Measurements from ENCODE around the gene MUC5AC.

MUC5AC gene

DNA sequence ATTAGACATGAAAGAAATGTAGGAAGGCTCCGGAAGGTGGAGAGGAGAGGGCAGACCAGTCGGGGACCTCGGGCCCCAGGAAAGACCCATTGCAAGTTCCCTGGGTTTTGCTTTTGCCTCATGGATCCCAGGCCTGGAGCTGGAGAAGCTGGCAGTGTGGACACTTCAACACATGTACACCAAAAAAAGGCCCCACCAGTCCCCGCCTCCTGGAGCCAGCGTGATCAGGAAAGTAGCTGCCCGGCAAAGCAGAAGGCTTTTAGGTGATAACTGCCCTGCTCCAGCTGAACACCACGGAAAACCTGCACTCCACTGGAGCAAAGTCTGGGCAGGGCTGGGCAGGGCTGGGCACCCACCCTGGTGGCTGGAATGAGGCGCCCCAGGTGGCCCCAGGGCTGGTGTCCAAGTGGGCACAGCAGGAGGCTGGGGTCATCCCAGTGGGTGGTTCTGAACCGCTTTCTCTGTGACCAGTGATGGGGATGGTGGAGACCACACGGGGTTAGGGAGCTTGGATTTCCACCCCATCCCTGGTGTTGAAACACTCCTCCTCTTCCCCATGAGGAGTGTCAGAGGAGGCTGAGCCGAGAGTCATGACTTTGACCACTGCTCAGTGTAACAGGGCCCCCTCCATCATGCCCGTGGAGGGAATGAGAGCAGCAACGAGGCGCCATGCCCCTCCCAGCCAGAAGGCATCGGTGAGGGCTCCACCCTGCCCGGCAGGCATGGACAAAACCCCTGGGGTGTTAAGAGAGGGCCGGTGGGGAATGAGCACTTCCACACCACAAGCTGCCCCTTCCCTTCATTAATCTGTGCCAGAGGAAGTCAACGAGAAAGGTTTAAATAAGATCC lies 16.9 kb upstream of the MUC5AC start:
- Histone ChIP-seq H3K18ac (ENCODE audit: low read length) (no peak overlapping the region), H3K4me3 (ENCODE audit: low read length) (no peak overlapping the region), H3K79me2 (ENCODE audit: control insufficient read depth, insufficient read depth, low read length) (no peaks in the 10 kb centered on the region), H3K36me3 (ENCODE audit: control insufficient read depth, insufficient read depth, low read length) (no peaks in the 10 kb centered on the region), H2AK5ac (ENCODE audit: low read length) (no peak overlapping the region), H4K8ac (ENCODE audit: low read depth, low read length) (no peak overlapping the region), H2BK15ac (replicated peaks; ENCODE audit: low read depth) (no peak overlapping the region), H3K9ac (ENCODE audit: low read length) (no peak overlapping the region), H3K56ac (ENCODE audit: low read length) (no peak overlapping the region), H3K4me1 (ENCODE audit: control insufficient read depth, low read depth, low read length) (no peaks in the 10 kb centered on the region), H4K5ac (ENCODE audit: low read length) (no peak overlapping the region), H3K4ac (ENCODE audit: low read depth, low read length) (no peak overlapping the region), H2BK5ac (ENCODE audit: low read length) (no peak overlapping the region), H3K79me1 (ENCODE audit: low read length) (no peaks in the 10 kb centered on the region), H3K4me2 (ENCODE audit: low read length) (no peak overlapping the region), H3K27me3 (ENCODE audit: insufficient read depth, low read length, poor library complexity) (no peaks in the 10 kb centered on the region), H3K23ac (ENCODE audit: low read length) (no peak overlapping the region), H3K27ac (ENCODE audit: low read depth, low read length) (no peak overlapping the region), H2BK120ac (ENCODE audit: low read depth, low read length) (no peak overlapping the region)
- DNase-seq, result no peak
- WGBS (ENCODE audit: extremely low coverage, insufficient coverage, low lambda C conversion rate), result no CpG with 5 or more reads among the region's 18 CpGs

DNA sequence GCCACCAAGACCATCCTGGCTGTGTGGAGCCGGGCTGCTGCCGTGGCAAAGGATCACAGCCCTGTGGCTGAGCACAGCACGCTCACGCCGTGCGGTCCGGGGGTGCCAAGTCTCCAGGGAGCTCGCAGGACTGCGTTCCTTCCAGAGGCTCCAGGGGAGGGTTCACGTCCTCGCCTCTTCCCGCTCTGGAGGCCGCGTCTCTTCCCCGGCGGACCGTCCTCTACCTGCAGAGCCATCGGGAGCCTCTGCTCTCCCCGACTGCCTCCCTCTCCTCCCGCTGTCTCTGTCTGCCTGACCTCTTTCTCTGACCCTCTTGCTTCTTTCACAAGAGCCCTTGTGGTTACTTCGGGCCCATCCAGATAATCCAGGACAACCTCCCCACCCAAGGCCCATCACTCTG lies 11.4 kb upstream of the MUC5AC start:
- no peaks in the 10 kb centered on the region for H3K27me3 ChIP-seq (ENCODE audit: insufficient read depth, low read length, poor library complexity)
- H4K8ac ChIP-seq (ENCODE audit: low read depth, low read length), result no peak overlapping the region
- no peak overlapping the region for H3K27ac ChIP-seq (ENCODE audit: low read depth, low read length)
- DNase-seq, result no peak
- no peak overlapping the region for H3K9ac ChIP-seq (ENCODE audit: low read length)
- no peak overlapping the region for H3K23ac ChIP-seq (ENCODE audit: low read length)
- no peaks in the 10 kb centered on the region for H3K4me1 ChIP-seq (ENCODE audit: control insufficient read depth, low read depth, low read length)
- WGBS (ENCODE audit: extremely low coverage, insufficient coverage, low lambda C conversion rate), result no CpG with 5 or more reads among the region's 21 CpGs
- H2BK15ac ChIP-seq (replicated peaks; ENCODE audit: low read depth), result no peak overlapping the region
- no peaks in the 10 kb centered on the region for H3K79me2 ChIP-seq (ENCODE audit: control insufficient read depth, insufficient read depth, low read length)
- H4K5ac ChIP-seq (ENCODE audit: low read length), result no peak overlapping the region
- H3K4me2 ChIP-seq (ENCODE audit: low read length), result no peak overlapping the region
- H3K4ac ChIP-seq (ENCODE audit: low read depth, low read length), result no peak overlapping the region
- no peaks in the 10 kb centered on the region for H3K36me3 ChIP-seq (ENCODE audit: control insufficient read depth, insufficient read depth, low read length)
- no peak overlapping the region for H2BK5ac ChIP-seq (ENCODE audit: low read length)
- no peak overlapping the region for H2AK5ac ChIP-seq (ENCODE audit: low read length)
- no peak overlapping the region for H3K18ac ChIP-seq (ENCODE audit: low read length)
- no peaks in the 10 kb centered on the region for H3K79me1 ChIP-seq (ENCODE audit: low read length)
- H3K4me3 ChIP-seq (ENCODE audit: low read length), result no peak overlapping the region
- no peak overlapping the region for H2BK120ac ChIP-seq (ENCODE audit: low read depth, low read length)
- H3K56ac ChIP-seq (ENCODE audit: low read length), result no peak overlapping the region

GRCh38 chr11:1147792-1148191 lies 10.0 kb upstream of the MUC5AC start:
- Histone ChIP-seq H3K79me2 (ENCODE audit: control insufficient read depth, insufficient read depth, low read length) (no peaks in the 10 kb centered on the region), H3K4me3 (ENCODE audit: low read length) (peak overlapping the region; percentile 17), H3K27ac (ENCODE audit: low read depth, low read length) (no peak overlapping the region), H3K56ac (ENCODE audit: low read length) (no peak overlapping the region), H3K27me3 (ENCODE audit: insufficient read depth, low read length, poor library complexity) (no peaks in the 10 kb centered on the region), H3K79me1 (ENCODE audit: low read length) (no peaks in the 10 kb centered on the region), H3K9ac (ENCODE audit: low read length) (no peak overlapping the region), H4K8ac (ENCODE audit: low read depth, low read length) (no peak overlapping the region), H3K4ac (ENCODE audit: low read depth, low read length) (no peak overlapping the region), H3K36me3 (ENCODE audit: control insufficient read depth, insufficient read depth, low read length) (no peaks in the 10 kb centered on the region), H4K5ac (ENCODE audit: low read length) (no peak overlapping the region), H2BK15ac (replicated peaks; ENCODE audit: low read depth) (no peak overlapping the region), H3K4me2 (ENCODE audit: low read length) (no peak overlapping the region), H3K4me1 (ENCODE audit: control insufficient read depth, low read depth, low read length) (no peaks in the 10 kb centered on the region), H3K23ac (ENCODE audit: low read length) (no peak overlapping the region), H2BK120ac (ENCODE audit: low read depth, low read length) (no peak overlapping the region), H3K18ac (ENCODE audit: low read length) (no peak overlapping the region), H2BK5ac (ENCODE audit: low read length) (no peak overlapping the region), H2AK5ac (ENCODE audit: low read length) (no peak overlapping the region)
- DNase-seq, result no peak
- WGBS (ENCODE audit: extremely low coverage, insufficient coverage, low lambda C conversion rate), result no CpG with 5 or more reads among the region's 6 CpGs

DNA sequence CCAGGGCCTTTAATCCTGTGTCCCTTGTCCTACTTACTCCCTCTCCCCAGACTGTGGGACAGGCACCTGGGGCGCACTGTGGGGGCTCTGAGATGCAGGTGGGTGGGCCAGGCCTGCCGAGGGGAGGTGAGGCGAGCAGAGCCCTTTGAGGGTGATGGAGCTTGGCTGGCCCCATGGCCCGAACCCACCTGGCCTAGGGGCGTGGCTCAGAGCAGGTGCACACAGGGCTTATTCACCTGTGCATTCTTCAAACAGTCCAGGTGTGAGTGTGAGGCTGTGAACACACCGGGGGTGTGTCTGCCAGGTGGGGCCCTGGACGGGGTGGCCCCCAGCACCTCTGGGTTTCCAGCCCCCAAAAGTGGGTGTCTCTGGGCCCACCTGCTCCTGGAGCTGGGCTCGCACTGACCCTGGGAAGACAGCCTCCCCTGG lies 9.0 kb upstream of the MUC5AC start:
- no peak overlapping the region for H4K5ac ChIP-seq (ENCODE audit: low read length)
- no CpG with 5 or more reads among the region's 8 CpGs for WGBS (ENCODE audit: extremely low coverage, insufficient coverage, low lambda C conversion rate)
- no peak overlapping the region for H3K4me3 ChIP-seq (ENCODE audit: low read length)
- H3K4me1 ChIP-seq (ENCODE audit: control insufficient read depth, low read depth, low read length), result no peaks in the 10 kb centered on the region
- H2BK5ac ChIP-seq (ENCODE audit: low read length), result no peak overlapping the region
- no peak overlapping the region for H3K4me2 ChIP-seq (ENCODE audit: low read length)
- H3K79me2 ChIP-seq (ENCODE audit: control insufficient read depth, insufficient read depth, low read length), result no peaks in the 10 kb centered on the region
- H3K23ac ChIP-seq (ENCODE audit: low read length), result no peak overlapping the region
- no peaks in the 10 kb centered on the region for H3K27me3 ChIP-seq (ENCODE audit: insufficient read depth, low read length, poor library complexity)
- DNase-seq, result no peak
- no peaks in the 10 kb centered on the region for H3K36me3 ChIP-seq (ENCODE audit: control insufficient read depth, insufficient read depth, low read length)
- H2BK15ac ChIP-seq (replicated peaks; ENCODE audit: low read depth), result no peak overlapping the region
- H3K18ac ChIP-seq (ENCODE audit: low read length), result no peak overlapping the region
- no peaks in the 10 kb centered on the region for H3K79me1 ChIP-seq (ENCODE audit: low read length)
- H2AK5ac ChIP-seq (ENCODE audit: low read length), result no peak overlapping the region
- H3K9ac ChIP-seq (ENCODE audit: low read length), result no peak overlapping the region
- H4K8ac ChIP-seq (ENCODE audit: low read depth, low read length), result no peak overlapping the region
- H3K4ac ChIP-seq (ENCODE audit: low read depth, low read length), result no peak overlapping the region
- H3K56ac ChIP-seq (ENCODE audit: low read length), result no peak overlapping the region
- H2BK120ac ChIP-seq (ENCODE audit: low read depth, low read length), result no peak overlapping the region
- H3K27ac ChIP-seq (ENCODE audit: low read depth, low read length), result no peak overlapping the region

DNA sequence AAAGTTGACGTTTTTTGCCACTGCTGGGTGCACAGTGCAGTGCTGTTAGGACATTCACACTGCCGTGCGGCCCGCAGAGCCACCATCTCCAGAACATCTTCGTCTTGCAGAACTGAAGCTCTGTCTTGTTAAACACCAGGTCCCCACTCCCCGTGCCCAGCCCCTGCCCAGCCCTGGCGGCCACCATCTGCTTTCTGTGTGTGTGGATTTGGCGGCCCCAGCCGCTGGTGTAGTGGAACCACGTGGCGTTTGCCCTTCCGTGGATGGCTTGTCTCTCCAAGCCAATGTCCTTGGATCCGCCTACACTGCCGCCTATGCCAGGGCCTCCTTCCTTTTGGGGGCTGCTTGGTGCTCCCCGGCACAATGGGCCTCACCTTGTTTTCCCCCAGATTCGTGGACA lies 8.2 kb upstream of the MUC5AC start:
- no peaks in the 10 kb centered on the region for H3K79me1 ChIP-seq (ENCODE audit: low read length)
- H3K23ac ChIP-seq (ENCODE audit: low read length), result no peak overlapping the region
- no peak overlapping the region for H3K27ac ChIP-seq (ENCODE audit: low read depth, low read length)
- no peaks in the 10 kb centered on the region for H3K36me3 ChIP-seq (ENCODE audit: control insufficient read depth, insufficient read depth, low read length)
- H4K5ac ChIP-seq (ENCODE audit: low read length), result no peak overlapping the region
- no peak overlapping the region for H3K56ac ChIP-seq (ENCODE audit: low read length)
- no peak overlapping the region for H2BK15ac ChIP-seq (replicated peaks; ENCODE audit: low read depth)
- no CpG with 5 or more reads among the region's 16 CpGs for WGBS (ENCODE audit: extremely low coverage, insufficient coverage, low lambda C conversion rate)
- no peaks in the 10 kb centered on the region for H3K27me3 ChIP-seq (ENCODE audit: insufficient read depth, low read length, poor library complexity)
- no peak overlapping the region for H3K9ac ChIP-seq (ENCODE audit: low read length)
- no peak overlapping the region for H4K8ac ChIP-seq (ENCODE audit: low read depth, low read length)
- H3K18ac ChIP-seq (ENCODE audit: low read length), result no peak overlapping the region
- H3K4me1 ChIP-seq (ENCODE audit: control insufficient read depth, low read depth, low read length), result no peaks in the 10 kb centered on the region
- H3K79me2 ChIP-seq (ENCODE audit: control insufficient read depth, insufficient read depth, low read length), result no peaks in the 10 kb centered on the region
- no peak overlapping the region for H2BK120ac ChIP-seq (ENCODE audit: low read depth, low read length)
- H3K4ac ChIP-seq (ENCODE audit: low read depth, low read length), result no peak overlapping the region
- H2AK5ac ChIP-seq (ENCODE audit: low read length), result no peak overlapping the region
- H3K4me3 ChIP-seq (ENCODE audit: low read length), result no peak overlapping the region
- no peak overlapping the region for H2BK5ac ChIP-seq (ENCODE audit: low read length)
- DNase-seq, result no peak
- no peak overlapping the region for H3K4me2 ChIP-seq (ENCODE audit: low read length)

GRCh38 chr11:1150116-1150515 lies 7.6 kb upstream of the MUC5AC start:
- no peaks in the 10 kb centered on the region for H3K36me3 ChIP-seq (ENCODE audit: control insufficient read depth, insufficient read depth, low read length)
- no peak for DNase-seq
- WGBS (ENCODE audit: extremely low coverage, insufficient coverage, low lambda C conversion rate), result no CpG with 5 or more reads among the region's 10 CpGs

More at GRCh38 chr11:1150116-1150515, 7.6 kb upstream of the MUC5AC start:
- H3K4me1 ChIP-seq (ENCODE audit: control insufficient read depth, low read depth, low read length), result no peaks in the 10 kb centered on the region
- H3K18ac ChIP-seq (ENCODE audit: low read length), result no peak overlapping the region
- no peak overlapping the region for H2BK15ac ChIP-seq (replicated peaks; ENCODE audit: low read depth)
- no peak overlapping the region for H3K27ac ChIP-seq (ENCODE audit: low read depth, low read length)
- H3K56ac ChIP-seq (ENCODE audit: low read length), result no peak overlapping the region
- H2BK120ac ChIP-seq (ENCODE audit: low read depth, low read length), result no peak overlapping the region
- no peak overlapping the region for H4K5ac ChIP-seq (ENCODE audit: low read length)
- no peaks in the 10 kb centered on the region for H3K27me3 ChIP-seq (ENCODE audit: insufficient read depth, low read length, poor library complexity)
- H3K23ac ChIP-seq (ENCODE audit: low read length), result no peak overlapping the region
- no peak overlapping the region for H4K8ac ChIP-seq (ENCODE audit: low read depth, low read length)
- H3K79me1 ChIP-seq (ENCODE audit: low read length), result no peaks in the 10 kb centered on the region
- H3K4ac ChIP-seq (ENCODE audit: low read depth, low read length), result no peak overlapping the region
- no peak overlapping the region for H3K4me3 ChIP-seq (ENCODE audit: low read length)
- H2BK5ac ChIP-seq (ENCODE audit: low read length), result no peak overlapping the region
- no peak overlapping the region for H3K4me2 ChIP-seq (ENCODE audit: low read length)
- no peak overlapping the region for H3K9ac ChIP-seq (ENCODE audit: low read length)
- H3K79me2 ChIP-seq (ENCODE audit: control insufficient read depth, insufficient read depth, low read length), result no peaks in the 10 kb centered on the region
- H2AK5ac ChIP-seq (ENCODE audit: low read length), result no peak overlapping the region

Measured in mesendoderm (in vitro differentiated cells).